Astrocyte (in vitro differentiated cells and primary cell): ENCODE measurements around the gene PSMD3.

Experiments
- EZH2 ChIP-seq: IDR thresholded peaks from 2 replicates; pipeline ENCODE4 v1.6.1; 2012; ENCODE audit warnings: mild to moderate bottlenecking, low read length, inconsistent platforms; ENCODE audit not compliant: insufficient read depth
- TF ChIP-seq, protein P1 (sequence below): IDR thresholded peaks from 2 replicates; pipeline ENCODE4 v1.5.1; 2011; ENCODE audit warnings: low read depth, mild to moderate bottlenecking, inconsistent platforms, low read length, moderate library complexity; ENCODE audit not compliant: insufficient read depth

- TF ChIP-seq, protein P1, sequence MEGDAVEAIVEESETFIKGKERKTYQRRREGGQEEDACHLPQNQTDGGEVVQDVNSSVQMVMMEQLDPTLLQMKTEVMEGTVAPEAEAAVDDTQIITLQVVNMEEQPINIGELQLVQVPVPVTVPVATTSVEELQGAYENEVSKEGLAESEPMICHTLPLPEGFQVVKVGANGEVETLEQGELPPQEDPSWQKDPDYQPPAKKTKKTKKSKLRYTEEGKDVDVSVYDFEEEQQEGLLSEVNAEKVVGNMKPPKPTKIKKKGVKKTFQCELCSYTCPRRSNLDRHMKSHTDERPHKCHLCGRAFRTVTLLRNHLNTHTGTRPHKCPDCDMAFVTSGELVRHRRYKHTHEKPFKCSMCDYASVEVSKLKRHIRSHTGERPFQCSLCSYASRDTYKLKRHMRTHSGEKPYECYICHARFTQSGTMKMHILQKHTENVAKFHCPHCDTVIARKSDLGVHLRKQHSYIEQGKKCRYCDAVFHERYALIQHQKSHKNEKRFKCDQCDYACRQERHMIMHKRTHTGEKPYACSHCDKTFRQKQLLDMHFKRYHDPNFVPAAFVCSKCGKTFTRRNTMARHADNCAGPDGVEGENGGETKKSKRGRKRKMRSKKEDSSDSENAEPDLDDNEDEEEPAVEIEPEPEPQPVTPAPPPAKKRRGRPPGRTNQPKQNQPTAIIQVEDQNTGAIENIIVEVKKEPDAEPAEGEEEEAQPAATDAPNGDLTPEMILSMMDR, result no peak
- no peak for TF ChIP-seq EZH2
These were observed 4.8 kb upstream of the PSMD3 start for GRCh38 chr17:39975801-39976200.
